Adrenal gland (tissue), 5 donors: ENCODE measurements around the gene SEPTIN10.

ENCODE experiments used
- CTCF ChIP-seq, 6 experiments: fragments of 450-650 bp in 4 of 6; fragments of 200-600 bp in 2 of 6; sonication (generic) in 1 of 6; IDR thresholded peaks; 1 replicate in 5 of 6; 2 replicates in 1 of 6; pipeline versions ENCODE4 v1.5.1 to v1.8.0; 2016 to 2021; ENCODE audit warnings: antibody characterized with exemption in 6 of 6, mild to moderate bottlenecking in 2 of 6, moderate library complexity in 1 of 6
- POLR2A ChIP-seq, 2 donors: fragments of 450-650 bp; IDR thresholded peaks; one replicate each; pipeline ENCODE4 v1.6.1; 2017; ENCODE audit warnings: antibody characterized with exemption in 2 of 2, mild to moderate bottlenecking in 2 of 2, moderate library complexity in 1 of 2
- donor health status: DM: no; HTN: no; CAD: no.

GRCh38 chr2:109542384-109542783 is 71.4 kb downstream of the SEPTIN10 start:
- TF ChIP-seq CTCF (IDR thresholded peaks at IDR 0.05) = no peak
- no peak for TF ChIP-seq POLR2A (IDR thresholded peaks at IDR 0.05)
